Measurements from ENCODE around the gene SLC22A13. TPM values are rescaled to one million over a fixed set of nuclear protein-coding genes. Genes with fewer than 3 reads are reported as not detected.

Gene SLC22A13
- total and polyA plus RNA-seq, 9 of the 15 experiments (the other 6 are each of a cell fraction or from before 2014, with no cell fraction given): 0.09 to 0.49 (median 0.17) TPM; not detected in 3

- TF ChIP-seq ZBTB11 (CRISPR knock-in tag; IDR thresholded peaks at IDR 0.05): no peak
- no peak for TF ChIP-seq C11orf30 (IDR thresholded peaks at IDR 0.05; ENCODE audit: low read depth)
- TF ChIP-seq TCF15 (CRISPR knock-in tag; IDR thresholded peaks at IDR 0.05): no peak
Observed at GRCh38 chr3:38251197-38251596, 14.4 kb upstream of the SLC22A13 start (continued).

GRCh38 chr3:38253704-38254103 is 11.9 kb upstream of the SLC22A13 start:
- WGBS (ENCODE audit: insufficient coverage, low coverage, missing lambda C conversion rate): 86% methylated on average over 4 of the region's 4 CpGs
- intact Hi-C loops (cut with micrococcal nuclease) (loop anchor here (10.0 kb wide), 1 partner anchor 119 kb away; the partner anchor contains the start of genes ACAA1 and MYD88), in situ Hi-C loops (cut with MboI) (no loop called here)
- ATAC-seq (no peak), FAIRE-seq (no peak), DNase-seq (ENCODE audit: extremely low read depth in 1 of 4, low spot score in 3 of 4) (no peak)
- no peaks in the 10 kb centered on the region for H3K9me3 ChIP-seq (replicated peaks; ENCODE audit: control insufficient read depth, insufficient read depth, low read depth, low read length)
- H3K9me1 ChIP-seq (ENCODE audit: control insufficient read depth, insufficient read depth, low read length): no peaks in the 10 kb centered on the region
- ChIA-PET POLR2A (interaction anchor here (1.0 to 1.2 kb wide), 3 partner anchors 11 to 18 kb away, joined by 3 read pairs; no protein-coding TSS in a partner anchor), CTCF (ENCODE audit: low intra/inter-chr PET ratio) (interaction anchor here (1.2 kb wide), 1 partner anchor 226 kb away, joined by 4 read pairs; no protein-coding TSS in a partner anchor)
- no peak overlapping the region for H2AFZ ChIP-seq (ENCODE audit: low read depth, low read length)
- no peaks in the 10 kb centered on the region for H3K79me2 ChIP-seq (ENCODE audit: control insufficient read depth, insufficient read depth, low read length)
- no peaks in the 10 kb centered on the region for H3K27me3 ChIP-seq (ENCODE audit: control insufficient read depth in 2 of 2, insufficient read depth in 2 of 2, low read length in 2 of 2)
- no TSS peak for BruUV-seq (replicated peaks)
- no peak overlapping the region for H3K4me2 ChIP-seq (ENCODE audit: insufficient read depth, low read length)
- no peaks in the 10 kb centered on the region for H4K20me1 ChIP-seq (replicated peaks; ENCODE audit: control insufficient read depth, insufficient read depth, low read length)
- no peak overlapping the region for H3K27ac ChIP-seq (ENCODE audit: extremely low read depth, low read depth, low read length)
- H3K9ac ChIP-seq (ENCODE audit: insufficient read depth in 1 of 2, low read depth in 2 of 2, low read length in 2 of 2): no peak overlapping the region
- 0 out of 5 replicates have a peak, but pooled peaks cover 0 to 3% of the 10 kb centered on the region in 2 experiments for H3K4me1 ChIP-seq (replicated peaks in 1 of 2; ENCODE audit: control insufficient read depth in 2 of 2, insufficient read depth in 2 of 2, low read length in 2 of 2)
- peaks cover 64% of the 10 kb centered on the region for H3K36me3 ChIP-seq (ENCODE audit: control insufficient read depth, insufficient read depth, low read length)
- H3K4me3 ChIP-seq: no peak overlapping the region
- TF ChIP-seq ARID3A (IDR thresholded peaks at IDR 0.05; ENCODE audit: borderline replicate concordance, low read depth, low read length) (no peak), FOXP4 (CRISPR knock-in tag; IDR thresholded peaks at IDR 0.05; ENCODE audit: borderline replicate concordance) (no peak), GTF2E2 (tag; IDR thresholded peaks at IDR 0.05) (no peak), ETV1 (tag; conservative IDR thresholded peaks at IDR 0.05; ENCODE audit: low read depth) (no peak), TRIM25 (IDR thresholded peaks at IDR 0.05; ENCODE audit: borderline replicate concordance) (no peak)

All from K562 (cell line).